Hepatocyte (in vitro differentiated cells): ENCODE measurements around the gene NAV3. TPM values are rescaled to one million over a fixed set of nuclear protein-coding genes. Genes with fewer than 3 reads are reported as not detected.

Experiments
- DNase-seq: peaks from one replicate; pipeline ENCODE4 v3.0.0-alpha.2; 2016; ENCODE audit warnings: low spot score
- H2AFZ ChIP-seq: fragments of 200-600 bp; sonication (generic); 2 replicates; pipeline ENCODE4 v1.6.0; 2016; ENCODE audit warnings: antibody characterized with exemption, mild to moderate bottlenecking
- H3K27ac ChIP-seq: fragments of 200-600 bp; sonication (generic); 2 replicates; pipeline ENCODE4 v1.5.1; 2016; ENCODE audit warnings: mild to moderate bottlenecking
- H3K27me3 ChIP-seq: fragments of 200-600 bp; sonication (generic); 2 replicates; pipeline ENCODE4 v1.6.1; 2016
- H3K36me3 ChIP-seq: fragments of 200-600 bp; sonication (generic); replicated peaks from 2 replicates; pipeline ENCODE4 v1.5.1; 2016; ENCODE audit warnings: low read depth; ENCODE audit not compliant: insufficient read depth
- H3K4me1 ChIP-seq: fragments of 200-600 bp; sonication (generic); 2 replicates; pipeline ENCODE4 v1.5.1; 2016; ENCODE audit warnings: mild to moderate bottlenecking, moderate library complexity; ENCODE audit not compliant: insufficient read depth
- H3K4me2 ChIP-seq: fragments of 200-600 bp; sonication (generic); 2 replicates; pipeline ENCODE4 v1.6.0; 2016
- H3K4me3 ChIP-seq: fragments of 200-600 bp; sonication (generic); 2 replicates; pipeline ENCODE4 v1.5.1; 2016; ENCODE audit warnings: mild to moderate bottlenecking
- H3K79me2 ChIP-seq: fragments of 200-600 bp; sonication (generic); 2 replicates; pipeline ENCODE4 v1.6.0; 2017; ENCODE audit warnings: mild to moderate bottlenecking
- H3K9me2 ChIP-seq: fragments of 200-600 bp; sonication (generic); replicated peaks from 2 replicates; pipeline ENCODE4 v1.6.0; 2017; ENCODE audit warnings: mild to moderate bottlenecking; ENCODE audit not compliant: insufficient read depth
- H3K9me3 ChIP-seq: fragments of 200-600 bp; sonication (generic); 2 replicates; pipeline ENCODE4 v1.5.1; 2016; ENCODE audit warnings: low read depth, mild to moderate bottlenecking
- H4K20me1 ChIP-seq: fragments of 200-600 bp; sonication (generic); 2 replicates; pipeline ENCODE4 v1.6.0; 2016; ENCODE audit warnings: mild to moderate bottlenecking; ENCODE audit not compliant: insufficient read depth, poor library complexity, severe bottlenecking
- EZH2 ChIP-seq: fragments of 200-600 bp; sonication (generic); IDR thresholded peaks from 2 replicates; pipeline ENCODE4 v1.6.1; 2016; ENCODE audit warnings: antibody characterized with exemption, mild to moderate bottlenecking, borderline replicate concordance
- EZH2phosphoT487 ChIP-seq: fragments of 200-600 bp; sonication (generic); IDR thresholded peaks from one replicate; pipeline ENCODE4 v1.6.1; 2018; ENCODE audit warnings: antibody characterized with exemption, mild to moderate bottlenecking, low read depth, moderate library complexity; ENCODE audit not compliant: unreplicated experiment, severe bottlenecking
- WGBS: methylation state at CpG from one replicate; pipeline ENCODE4 v1.1.6; 2016; ENCODE audit warnings: low lambda C conversion rate; ENCODE audit errors: missing lambda C conversion rate; 5-methylcytosine and 5-hydroxymethylcytosine counted together
- polyA plus RNA-seq: library from polyadenylated mRNA; unstranded; fragments of >200 nt; fragmentation: Nextera tagmentation; extraction: Ambion mirVana; gene quantifications from 2 replicates; pipeline ENCODE4 v1.2.1, GENCODE V29; 2016
- total RNA-seq: library from RNA; depleted of rRNA; stranded (reverse); fragments of >200 nt; gene quantifications from 2 replicates; pipeline ENCODE4 v1.2.3, GENCODE V29; 2014
- TF ChIP-seq, protein P1 (sequence below): fragments of 200-600 bp; sonication (generic); IDR thresholded peaks from 2 replicates; pipeline ENCODE4 v1.5.1; 2016; ENCODE audit warnings: antibody characterized with exemption, mild to moderate bottlenecking; ENCODE audit not compliant: poor library complexity

Gene NAV3
- total and polyA plus RNA-seq, 2 experiments from 2014 or later, result 1.4 to 9.2 TPM

DNA sequence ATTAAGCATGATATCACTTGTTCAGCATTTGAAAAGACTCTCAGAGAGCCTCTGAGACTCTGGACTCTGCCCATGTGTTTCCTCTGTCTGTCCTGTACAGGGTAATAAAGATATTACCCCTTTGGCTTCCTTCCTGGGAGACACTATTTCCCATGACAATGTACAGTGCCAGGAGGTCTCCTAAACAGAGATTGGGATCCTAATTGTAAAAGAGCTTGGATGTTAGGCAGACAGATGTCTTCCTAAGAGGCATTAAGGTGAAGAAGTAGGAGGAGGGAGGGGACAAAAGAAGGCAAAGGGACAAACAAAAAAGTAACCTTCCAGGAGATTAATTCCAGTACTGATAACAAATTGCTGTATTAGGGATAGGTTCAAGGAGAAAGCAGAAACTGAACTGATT lies 45.5 kb upstream of the NAV3 start:
- no peak for TF ChIP-seq EZH2phosphoT487
- TF ChIP-seq EZH2, result no peak
- H2AFZ ChIP-seq, result no peak overlapping the region
- no peak overlapping the region for H3K27ac ChIP-seq
- H3K9me3 ChIP-seq, result no peaks in the 10 kb centered on the region
- H3K4me3 ChIP-seq, result no peak overlapping the region
- no peak for DNase-seq
- no peaks in the 10 kb centered on the region for H3K9me2 ChIP-seq
- H4K20me1 ChIP-seq, result no peaks in the 10 kb centered on the region
- H3K4me2 ChIP-seq, result no peak overlapping the region
- H3K27me3 ChIP-seq, result no peaks in the 10 kb centered on the region
- no peaks in the 10 kb centered on the region for H3K4me1 ChIP-seq
- H3K36me3 ChIP-seq, result no peaks in the 10 kb centered on the region
- H3K79me2 ChIP-seq, result no peaks in the 10 kb centered on the region

DNA sequence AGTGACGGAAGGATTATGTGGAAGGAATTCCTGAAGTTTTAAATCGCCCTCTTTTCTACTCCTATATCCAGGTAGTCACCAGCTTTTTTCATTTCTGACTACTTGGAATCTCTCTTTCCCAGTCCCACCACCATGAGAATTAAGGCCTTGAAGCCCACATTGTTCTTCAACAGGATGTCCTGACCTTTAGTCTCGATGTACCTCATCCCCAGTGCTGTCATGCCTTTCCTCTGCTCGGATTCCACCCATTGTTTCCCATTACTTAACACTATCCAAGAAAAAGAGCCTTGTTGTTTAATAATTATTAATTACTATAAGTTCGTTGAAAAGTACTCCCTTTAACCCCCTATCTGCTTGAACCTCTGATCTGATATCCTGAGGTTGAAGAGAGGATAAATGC lies 44.0 kb upstream of the NAV3 start:
- H3K9me2 ChIP-seq, result no peaks in the 10 kb centered on the region
- H3K4me2 ChIP-seq, result no peak overlapping the region
- H4K20me1 ChIP-seq, result no peaks in the 10 kb centered on the region
- no peaks in the 10 kb centered on the region for H3K4me1 ChIP-seq
- H3K9me3 ChIP-seq, result no peaks in the 10 kb centered on the region
- WGBS, result 86% methylated on average over 5 of the region's 5 CpGs
- H3K4me3 ChIP-seq, result no peak overlapping the region
- no peak overlapping the region for H2AFZ ChIP-seq
- no peaks in the 10 kb centered on the region for H3K79me2 ChIP-seq
- no peak overlapping the region for H3K27ac ChIP-seq
- H3K36me3 ChIP-seq, result no peaks in the 10 kb centered on the region
- TF ChIP-seq EZH2, result no peak
- TF ChIP-seq EZH2phosphoT487, result no peak
- TF ChIP-seq, protein P1, sequence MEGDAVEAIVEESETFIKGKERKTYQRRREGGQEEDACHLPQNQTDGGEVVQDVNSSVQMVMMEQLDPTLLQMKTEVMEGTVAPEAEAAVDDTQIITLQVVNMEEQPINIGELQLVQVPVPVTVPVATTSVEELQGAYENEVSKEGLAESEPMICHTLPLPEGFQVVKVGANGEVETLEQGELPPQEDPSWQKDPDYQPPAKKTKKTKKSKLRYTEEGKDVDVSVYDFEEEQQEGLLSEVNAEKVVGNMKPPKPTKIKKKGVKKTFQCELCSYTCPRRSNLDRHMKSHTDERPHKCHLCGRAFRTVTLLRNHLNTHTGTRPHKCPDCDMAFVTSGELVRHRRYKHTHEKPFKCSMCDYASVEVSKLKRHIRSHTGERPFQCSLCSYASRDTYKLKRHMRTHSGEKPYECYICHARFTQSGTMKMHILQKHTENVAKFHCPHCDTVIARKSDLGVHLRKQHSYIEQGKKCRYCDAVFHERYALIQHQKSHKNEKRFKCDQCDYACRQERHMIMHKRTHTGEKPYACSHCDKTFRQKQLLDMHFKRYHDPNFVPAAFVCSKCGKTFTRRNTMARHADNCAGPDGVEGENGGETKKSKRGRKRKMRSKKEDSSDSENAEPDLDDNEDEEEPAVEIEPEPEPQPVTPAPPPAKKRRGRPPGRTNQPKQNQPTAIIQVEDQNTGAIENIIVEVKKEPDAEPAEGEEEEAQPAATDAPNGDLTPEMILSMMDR, result no peak
- H3K27me3 ChIP-seq, result no peaks in the 10 kb centered on the region
- no peak for DNase-seq

DNA sequence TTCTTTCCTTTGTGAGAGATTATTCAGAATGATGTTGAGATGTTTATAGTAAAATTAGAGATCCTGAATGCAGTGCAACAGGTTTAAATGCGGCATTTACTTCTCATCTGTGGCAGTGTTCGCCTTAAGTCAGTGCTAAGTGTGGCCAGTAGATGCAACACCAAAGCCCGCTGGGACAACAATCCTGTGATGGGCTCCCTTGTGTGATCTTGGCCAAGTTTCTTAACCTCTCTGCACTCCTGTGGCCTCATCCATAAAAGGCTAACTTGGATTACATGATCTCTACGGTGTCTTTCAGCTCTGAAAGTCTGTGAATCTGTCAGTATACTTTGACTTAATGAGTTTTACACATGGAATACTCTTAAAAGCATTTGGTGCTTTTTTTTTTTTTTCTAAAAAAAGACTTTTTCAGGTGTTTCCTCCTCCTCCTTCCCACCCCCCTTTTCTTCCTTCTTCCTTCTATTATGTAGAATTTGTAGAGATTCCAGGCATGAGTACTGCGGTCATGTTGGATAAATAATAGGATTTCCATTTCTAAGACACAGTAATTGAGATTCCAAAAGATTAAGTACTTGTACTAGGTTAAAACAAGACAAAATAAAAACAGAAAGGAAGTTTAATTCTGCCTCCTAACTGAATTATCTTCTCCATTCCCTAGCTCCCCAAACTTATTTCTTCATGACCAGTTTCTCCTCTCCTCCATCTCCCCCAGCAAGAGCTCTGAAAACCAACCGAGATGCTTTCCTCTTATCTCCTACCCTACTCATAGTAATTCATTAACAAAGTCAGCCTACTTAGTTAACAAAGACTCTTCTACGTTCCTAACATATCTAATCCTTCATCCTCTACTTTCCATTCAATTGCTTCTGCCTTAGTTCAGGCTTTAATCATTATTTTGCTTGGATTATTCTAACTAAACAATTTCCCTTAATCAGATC lies 42.2 kb upstream of the NAV3 start:
- Histone ChIP-seq H2AFZ (no peak overlapping the region), H3K27me3 (no peaks in the 10 kb centered on the region), H3K4me1 (no peaks in the 10 kb centered on the region), H3K36me3 (no peaks in the 10 kb centered on the region), H3K4me2 (no peak overlapping the region), H3K9me2 (no peaks in the 10 kb centered on the region), H4K20me1 (no peaks in the 10 kb centered on the region), H3K4me3 (no peak overlapping the region), H3K27ac (no peak overlapping the region), H3K9me3 (no peaks in the 10 kb centered on the region), H3K79me2 (no peaks in the 10 kb centered on the region)
- WGBS, result 62% methylated on average over 7 of the region's 7 CpGs
- DNase-seq, result no peak
- TF ChIP-seq EZH2, result no peak
- TF ChIP-seq, protein P1, result no peak
- TF ChIP-seq EZH2phosphoT487, result no peak

DNA sequence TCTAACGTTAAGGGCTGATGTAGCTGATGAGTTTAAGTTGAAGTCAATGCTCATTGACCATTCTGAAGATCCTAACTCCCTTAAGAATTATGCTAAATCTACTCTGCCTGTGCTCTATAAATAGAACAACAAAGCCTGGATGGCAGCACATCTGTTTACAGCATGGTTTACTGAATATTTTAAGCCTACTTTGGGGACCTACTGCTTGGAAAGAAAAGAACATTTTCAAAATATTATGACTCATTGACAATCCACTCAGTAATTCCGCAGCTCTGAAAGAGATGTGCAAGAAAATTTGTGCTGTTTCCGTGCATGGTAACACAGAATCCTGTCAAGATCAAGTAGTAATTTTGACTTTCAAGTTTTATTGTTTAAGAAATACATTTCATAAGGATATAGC lies 35.0 kb upstream of the NAV3 start:
- TF ChIP-seq EZH2 (no peak), EZH2phosphoT487 (no peak)
- TF ChIP-seq, protein P1, result no peak

More for the DNA sequence above, 35.0 kb upstream of the NAV3 start:
- DNase-seq, result no peak
- H4K20me1 ChIP-seq, result no peaks in the 10 kb centered on the region
- 82% methylated on average over 3 of the region's 3 CpGs for WGBS
- no peaks in the 10 kb centered on the region for H3K79me2 ChIP-seq
- no peak overlapping the region for H3K27ac ChIP-seq
- no peaks in the 10 kb centered on the region for H3K9me2 ChIP-seq
- no peaks in the 10 kb centered on the region for H3K27me3 ChIP-seq
- no peak overlapping the region for H3K4me3 ChIP-seq
- H3K9me3 ChIP-seq, result no peaks in the 10 kb centered on the region
- H3K4me2 ChIP-seq, result no peak overlapping the region
- no peaks in the 10 kb centered on the region for H3K4me1 ChIP-seq
- no peaks in the 10 kb centered on the region for H3K36me3 ChIP-seq
- no peak overlapping the region for H2AFZ ChIP-seq
